Fibroblast of peridontal ligament (primary cell): ENCODE data around the gene C1orf159.

Experiments
- DNase-seq: peaks from one replicate; pipeline ENCODE4 v3.0.0-alpha.2; 2010; ENCODE audit errors: extremely low read depth

C1orf159 gene

DNA sequence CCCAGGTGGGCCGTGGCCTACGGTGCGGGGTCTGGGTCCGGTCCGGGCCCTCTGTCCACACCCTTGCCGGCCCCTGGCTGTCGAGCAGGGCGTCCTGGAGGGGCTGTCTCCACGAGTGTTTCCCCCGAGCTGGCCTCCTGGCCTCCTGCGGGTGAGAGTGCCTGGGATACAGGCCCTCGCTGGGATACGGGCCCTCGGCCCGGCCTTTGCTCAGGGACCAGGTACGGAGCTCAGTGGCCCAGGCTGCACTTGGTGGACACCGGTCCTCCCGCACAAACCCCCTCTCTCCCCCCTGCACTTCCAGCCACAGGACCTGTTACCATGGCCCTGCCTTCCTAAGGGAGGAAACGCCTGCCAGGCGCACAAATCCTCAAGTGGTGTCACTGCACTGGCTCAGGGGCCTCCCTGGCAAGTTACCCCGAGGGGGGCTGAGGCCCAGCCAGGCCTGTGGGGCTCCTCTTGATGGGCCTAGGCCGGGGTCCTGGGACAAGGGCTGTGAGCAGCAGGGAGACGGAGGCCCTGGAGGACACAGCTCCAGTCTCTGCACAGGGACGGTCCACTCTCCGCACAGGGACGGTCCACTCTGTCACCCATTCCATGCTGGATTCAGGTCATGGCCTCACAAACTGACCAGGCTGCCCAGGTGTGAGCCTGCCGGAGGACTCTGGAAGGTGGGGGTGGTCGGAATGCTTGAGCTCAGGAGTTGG is 23.6 kb downstream of the C1orf159 start:
- no peak for DNase-seq

DNA sequence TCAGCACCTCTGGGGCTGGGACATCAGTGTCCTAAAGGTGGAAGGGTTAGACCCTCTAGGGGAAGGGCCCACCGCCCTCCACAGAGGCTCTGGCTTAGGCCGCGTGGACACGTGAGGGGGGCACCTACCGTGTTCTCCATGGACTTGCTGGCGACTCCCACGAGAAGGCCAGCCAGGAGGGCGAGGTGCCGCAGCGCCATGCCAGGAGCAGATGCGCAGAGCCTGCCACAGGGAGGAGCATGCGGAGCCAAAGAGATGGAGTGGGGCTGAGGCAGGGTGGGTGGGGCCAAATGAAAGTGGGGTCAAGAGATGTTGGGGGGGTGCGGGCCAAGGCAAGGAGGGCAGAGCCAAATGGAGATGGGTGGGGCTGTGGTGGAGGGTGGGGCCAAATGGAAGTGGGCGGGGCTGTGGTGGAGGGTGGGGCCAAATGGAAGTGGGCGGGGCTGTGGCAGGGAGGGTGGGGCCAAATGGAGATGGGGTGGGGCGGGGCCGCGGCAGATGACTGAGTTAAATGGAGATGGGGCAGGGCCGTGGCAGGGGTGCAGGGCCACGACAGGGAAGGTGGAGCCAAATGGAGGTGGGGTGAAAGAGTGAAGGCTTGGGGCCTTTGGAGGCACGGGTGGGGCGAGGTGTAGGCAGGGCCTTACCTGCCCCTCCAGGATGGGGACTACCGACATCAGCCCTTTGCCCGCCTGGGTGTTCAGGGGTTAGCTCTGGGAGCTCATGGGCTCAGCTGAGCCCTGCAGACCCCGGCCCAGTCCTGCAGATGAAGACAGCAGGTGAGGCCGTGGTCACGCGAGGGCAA is 24.3 kb downstream of the C1orf159 start:
- no peak for DNase-seq

DNA sequence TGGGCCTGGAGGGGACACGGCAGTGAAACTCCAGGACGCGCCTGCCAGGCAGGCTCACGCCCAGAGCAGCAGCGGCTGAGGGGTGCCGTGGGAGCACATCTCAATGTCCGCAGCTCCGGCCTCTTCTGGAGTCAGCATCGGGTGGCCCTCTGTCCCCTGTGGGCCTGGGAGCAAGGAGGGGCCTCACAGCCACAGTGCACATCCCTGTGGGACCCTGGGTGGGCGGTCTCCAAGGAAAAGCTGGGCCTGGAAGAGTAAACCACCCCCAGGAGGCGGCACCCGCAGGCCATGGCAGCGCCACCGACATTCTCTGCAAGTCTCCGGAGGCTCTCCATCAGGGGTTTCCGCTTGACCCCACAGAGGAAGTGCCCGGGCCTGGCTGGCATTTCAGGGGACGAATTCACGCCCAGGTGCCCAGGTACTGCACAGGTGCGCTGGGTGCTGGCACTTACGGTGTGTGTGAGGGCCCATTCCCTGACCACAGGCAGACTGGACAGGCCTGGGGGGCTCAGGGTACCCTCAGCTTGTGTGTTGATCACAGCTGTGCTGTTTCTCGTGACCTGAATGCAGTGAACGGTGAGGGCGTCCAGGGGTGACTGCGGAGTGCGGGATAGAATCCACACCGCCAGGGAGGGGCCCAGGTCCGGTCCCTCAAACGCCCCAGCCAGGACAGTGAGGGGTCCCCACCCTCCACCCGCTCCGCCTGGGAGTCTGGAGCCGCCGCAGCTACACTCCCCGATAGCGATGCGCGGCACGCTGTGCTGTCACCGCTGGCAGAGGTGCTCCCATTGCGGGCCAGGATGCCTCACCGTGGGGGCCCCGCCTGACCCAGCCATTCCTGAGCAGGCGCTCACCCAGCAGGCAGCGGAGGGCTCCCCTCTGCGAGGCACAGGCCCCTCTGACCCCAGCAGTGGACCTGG is 25.2 kb downstream of the C1orf159 start:
- no peak for DNase-seq

DNA sequence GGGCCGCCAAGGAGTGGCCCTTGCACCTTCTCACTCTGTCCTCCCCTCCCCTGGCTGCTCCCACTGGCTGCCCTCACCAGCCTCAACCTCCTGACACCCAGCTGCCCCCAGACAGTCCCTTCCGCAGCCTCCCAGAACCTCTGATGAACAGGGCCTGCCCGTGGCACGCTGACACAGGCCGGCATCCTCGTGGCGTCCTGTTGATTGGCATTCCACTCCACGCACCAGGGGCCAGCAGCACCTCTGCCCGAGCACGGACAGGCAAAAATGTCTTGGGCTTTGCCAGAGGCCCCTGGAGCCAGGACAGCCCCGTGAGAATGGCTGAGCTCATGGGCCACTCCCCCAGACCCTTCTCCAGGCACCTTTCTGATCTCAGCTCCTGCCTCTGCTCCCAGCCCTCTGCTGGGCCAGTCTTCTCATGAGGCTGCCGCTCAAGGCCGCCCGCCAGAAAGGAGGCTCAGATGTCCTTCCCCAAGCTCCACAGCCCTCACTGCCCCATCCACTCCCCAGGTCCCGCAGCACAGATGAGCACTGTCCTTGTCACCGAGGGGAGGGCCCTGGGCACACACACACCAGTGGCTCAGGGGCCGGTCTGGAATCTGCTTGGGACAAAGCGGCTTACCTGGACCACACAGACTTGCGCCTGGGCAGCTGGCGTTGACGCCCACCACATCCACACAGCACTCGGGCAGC is 26.0 kb downstream of the C1orf159 start:
- no peak for DNase-seq

DNA sequence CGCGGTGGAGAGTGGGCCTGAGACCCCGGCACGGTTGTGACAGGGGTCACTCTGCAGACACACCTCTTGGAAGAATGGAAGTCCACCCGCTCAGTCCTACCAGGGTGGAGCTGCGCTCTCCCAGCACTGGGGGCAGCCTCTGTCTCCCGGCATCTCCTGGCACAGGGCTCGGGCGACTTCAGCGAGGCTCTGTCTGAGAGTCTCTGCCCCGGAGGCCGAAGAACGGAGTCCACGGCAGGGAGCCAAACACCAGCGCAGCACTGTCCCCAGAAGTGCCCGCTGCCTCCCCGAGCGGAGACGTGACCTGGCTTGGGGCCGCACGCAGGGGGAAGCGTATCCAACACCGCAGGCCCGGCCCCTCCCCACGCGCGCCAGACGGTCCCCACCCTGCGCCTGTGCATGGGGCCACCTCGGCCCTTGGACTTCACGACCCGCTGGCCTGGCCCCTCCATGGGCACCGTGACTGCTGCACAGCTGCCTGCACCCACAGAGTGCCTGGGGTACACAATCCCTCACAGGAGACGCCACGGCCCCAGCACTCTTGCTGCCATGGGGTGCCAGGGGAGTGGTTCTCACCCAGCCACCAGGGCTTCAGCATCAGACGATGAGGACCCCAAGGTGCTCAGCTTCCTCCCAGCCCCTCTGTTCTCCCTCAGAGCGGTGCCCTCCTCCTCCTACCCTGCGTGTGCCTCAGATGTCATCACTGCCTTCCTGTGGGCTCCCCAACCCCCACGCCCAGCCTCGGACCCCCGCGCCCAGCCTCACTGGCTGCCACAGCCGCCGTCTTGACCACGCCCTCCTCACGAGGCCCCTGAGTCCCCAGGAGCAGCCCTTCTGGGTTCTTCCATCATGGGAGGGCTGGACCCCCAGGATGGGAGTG is 26.8 kb downstream of the C1orf159 start:
- DNase-seq = no peak

DNA sequence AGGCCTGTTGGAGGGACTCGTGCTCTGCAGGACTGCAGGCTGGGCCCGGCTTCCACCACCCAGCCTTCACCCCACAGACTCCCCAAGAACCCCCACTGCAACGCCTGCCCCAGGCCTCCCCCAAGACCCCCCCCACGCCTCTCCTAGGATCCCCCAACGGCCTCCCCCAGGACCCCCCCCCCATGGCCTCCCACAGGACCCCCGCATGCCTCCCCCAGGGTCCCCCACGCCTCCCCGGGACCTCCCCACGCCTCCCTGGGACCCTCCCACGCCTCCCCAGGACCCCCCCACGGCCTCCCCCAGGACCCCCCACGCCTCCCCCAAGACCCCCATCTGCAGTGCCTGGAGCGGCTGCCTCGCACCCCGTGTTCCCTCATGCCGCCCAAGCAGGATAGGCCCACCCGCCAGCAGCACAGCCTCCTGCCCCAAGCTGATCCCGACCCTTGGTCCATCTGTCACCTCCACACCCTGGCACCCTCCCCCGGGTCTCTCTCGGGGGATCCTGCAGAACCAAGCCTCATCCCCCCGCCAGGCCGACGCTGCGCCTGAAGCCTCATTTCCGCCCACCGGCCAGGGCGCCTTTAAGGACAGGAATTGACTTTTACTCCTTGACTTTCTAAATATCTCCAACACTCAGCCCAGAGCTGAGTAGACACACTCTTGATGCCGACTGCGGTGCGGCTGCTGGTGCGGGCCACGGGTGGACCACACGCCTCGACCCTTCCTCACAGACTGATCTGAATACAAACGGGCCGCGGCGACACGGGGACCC is 27.7 kb downstream of the C1orf159 start:
- no peak for DNase-seq

DNA sequence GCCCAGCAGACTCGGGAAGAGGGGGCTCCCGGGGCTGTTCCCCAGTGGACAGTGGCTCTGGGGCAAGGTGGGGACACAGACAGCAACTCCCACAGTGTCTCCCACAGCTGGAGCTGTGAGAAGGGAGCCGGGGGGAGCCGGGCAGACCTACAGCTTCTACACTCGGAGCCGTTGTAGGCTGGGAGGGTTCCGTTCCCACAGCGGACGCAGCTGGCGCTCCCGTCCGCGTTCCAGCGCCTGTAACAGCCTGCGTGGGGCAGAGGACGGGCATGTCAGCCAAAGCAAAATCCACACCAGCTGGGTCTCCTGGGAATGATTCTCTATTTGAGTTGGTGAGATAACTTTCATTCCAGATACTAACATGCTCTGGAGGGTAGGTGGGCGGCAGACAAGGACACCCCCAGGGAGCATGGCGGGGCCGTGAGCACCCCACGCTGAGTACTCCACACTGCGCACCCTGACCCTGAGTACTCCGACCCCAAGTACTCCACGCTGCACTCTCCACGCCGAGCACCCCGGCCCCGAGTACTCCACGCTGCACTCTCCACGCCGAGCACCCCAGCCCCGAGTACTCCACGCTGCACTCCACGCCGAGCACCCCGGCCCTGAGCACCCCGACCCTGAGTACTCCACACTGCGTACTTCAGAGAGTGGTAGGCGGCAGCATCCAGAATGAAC is 28.4 kb downstream of the C1orf159 start:
- DNase-seq = no peak

DNA sequence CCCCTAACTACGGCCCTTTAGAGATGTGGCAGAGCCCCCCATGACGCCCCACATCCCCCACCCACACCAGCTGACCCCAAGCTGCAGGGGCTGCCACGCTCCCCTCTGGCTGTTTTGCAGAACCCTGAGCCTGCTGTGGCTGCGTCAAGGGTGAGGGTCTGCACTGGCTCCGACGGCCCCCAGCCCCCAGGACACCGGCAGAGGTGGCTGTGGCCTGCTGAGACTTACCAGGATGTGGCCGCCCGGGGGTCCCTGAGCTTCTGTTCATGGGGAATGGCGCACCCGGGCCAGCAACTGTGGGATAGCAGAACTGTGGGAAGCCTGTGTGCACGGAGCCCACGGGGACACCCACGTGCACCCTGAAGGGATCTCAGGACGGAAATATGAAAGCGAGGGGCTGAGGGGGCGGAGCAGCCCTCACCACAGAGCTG is 29.0 kb downstream of the C1orf159 start:
- no peak for DNase-seq

DNA sequence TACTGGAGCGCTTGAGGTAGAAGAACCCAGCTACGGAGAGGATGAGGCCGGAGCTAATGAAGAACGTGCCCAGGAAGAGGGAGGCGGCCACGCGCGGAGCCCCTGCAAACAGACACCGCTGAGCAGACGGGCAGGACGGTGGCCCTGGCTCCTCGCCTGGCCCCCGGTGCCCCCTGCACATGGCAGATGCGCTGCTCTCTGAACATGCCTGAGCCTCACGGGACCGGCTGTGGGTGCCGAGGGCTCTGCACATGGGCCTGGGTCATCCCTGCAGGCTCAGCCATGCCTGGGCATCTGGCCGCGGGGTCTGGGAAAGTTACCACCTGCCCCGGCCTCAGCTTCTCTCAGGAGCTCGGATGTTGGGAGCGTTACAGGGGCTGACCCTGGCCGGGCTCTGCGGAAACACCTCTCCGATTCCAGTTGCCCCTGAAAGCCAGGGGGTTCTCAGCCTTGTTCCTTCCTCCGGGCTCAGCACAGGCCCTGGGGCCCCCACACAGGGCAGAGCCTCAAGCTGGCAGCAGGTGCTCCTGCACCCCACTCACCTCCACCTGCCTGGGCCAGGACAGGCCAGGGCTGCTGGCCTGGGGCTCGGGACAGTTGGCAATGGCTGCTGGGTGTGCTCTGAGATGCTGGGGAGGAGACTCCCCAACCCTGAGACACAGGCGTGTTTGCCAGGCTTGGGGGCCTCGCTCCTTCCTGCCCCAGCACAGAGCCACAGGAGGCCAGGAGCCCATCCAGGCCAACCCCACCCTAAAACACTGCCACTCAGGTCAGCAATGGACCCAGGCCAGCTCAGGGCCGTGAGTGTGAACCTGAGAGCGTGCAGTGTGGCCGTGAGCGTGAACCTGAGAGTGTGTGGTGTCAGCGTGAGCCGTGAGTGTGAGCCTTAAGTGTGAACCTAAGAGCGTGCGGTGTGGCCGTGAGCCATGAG is 29.7 kb downstream of the C1orf159 start:
- no peak for DNase-seq

DNA sequence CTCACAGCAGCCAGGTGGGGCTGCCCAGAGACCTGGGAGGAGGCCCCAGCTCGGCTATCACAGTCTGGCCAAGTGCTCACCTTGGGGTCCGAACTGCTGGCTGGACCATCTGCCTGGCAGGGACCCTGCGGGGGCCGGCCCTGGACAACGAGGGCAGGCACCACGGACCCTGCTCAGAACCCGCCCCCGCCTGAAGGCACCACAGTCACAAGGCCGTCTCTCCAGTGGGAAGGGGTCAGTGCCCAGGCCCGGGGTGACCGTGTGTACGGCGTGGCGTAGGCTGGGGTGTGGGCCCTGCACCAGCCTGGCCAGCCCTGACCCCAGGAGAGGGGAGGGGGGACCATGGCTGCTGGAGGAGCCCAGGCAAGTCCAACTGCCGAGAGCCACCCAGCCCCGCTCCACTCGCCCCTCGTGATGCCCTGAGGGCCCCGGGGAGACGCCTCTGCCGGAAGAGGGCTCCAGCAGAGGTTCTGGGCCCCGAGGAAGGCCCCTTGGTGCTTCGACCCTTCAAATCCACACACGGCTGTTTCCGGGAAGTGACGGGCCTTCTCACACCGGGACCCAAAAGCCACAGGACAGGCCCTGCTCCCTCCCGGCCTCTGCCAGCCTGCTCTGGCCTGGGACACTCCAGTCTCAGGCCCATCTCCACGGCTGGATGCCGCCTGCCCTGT is 30.6 kb downstream of the C1orf159 start:
- DNase-seq = no peak

DNA sequence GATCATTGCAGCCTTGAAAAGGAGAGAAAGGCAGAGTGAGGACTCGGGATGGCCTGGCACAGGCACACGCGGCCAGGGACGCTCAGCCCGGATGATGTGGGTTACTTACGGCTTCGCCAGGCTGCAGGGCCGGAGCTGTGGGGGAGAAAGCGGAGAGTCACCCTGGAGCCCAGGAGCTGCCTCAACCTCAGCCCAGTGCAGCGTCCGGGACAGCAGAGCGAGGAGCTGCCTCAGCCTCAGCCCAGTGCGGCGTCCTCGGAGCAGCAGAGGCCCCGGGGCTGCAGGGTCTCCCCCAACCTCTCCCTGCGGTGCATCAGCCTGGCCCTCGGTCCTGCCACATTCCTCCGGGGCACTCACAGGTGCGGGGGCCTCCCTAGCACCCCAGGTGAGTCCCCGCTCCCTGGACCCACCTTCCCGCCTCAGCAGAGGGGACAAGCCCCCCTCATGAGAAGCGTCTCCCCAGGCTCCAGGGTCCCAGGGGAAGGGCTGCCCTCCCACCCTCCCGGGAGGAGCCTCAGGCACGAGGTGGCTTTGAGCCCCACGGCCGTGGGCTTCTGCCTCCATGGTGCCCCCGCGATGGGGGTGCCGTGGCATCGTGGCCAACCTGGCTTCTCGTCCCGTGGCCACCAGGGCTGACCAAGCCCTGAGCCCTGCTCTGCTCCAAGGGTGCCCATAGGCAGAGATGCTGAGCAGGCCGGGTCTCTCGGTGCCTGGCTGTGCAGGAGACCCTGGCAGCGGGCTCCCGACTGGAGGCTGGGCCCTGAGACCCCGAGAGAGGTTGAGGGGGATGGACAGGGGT is 31.3 kb downstream of the C1orf159 start:
- DNase-seq = no peak

DNA sequence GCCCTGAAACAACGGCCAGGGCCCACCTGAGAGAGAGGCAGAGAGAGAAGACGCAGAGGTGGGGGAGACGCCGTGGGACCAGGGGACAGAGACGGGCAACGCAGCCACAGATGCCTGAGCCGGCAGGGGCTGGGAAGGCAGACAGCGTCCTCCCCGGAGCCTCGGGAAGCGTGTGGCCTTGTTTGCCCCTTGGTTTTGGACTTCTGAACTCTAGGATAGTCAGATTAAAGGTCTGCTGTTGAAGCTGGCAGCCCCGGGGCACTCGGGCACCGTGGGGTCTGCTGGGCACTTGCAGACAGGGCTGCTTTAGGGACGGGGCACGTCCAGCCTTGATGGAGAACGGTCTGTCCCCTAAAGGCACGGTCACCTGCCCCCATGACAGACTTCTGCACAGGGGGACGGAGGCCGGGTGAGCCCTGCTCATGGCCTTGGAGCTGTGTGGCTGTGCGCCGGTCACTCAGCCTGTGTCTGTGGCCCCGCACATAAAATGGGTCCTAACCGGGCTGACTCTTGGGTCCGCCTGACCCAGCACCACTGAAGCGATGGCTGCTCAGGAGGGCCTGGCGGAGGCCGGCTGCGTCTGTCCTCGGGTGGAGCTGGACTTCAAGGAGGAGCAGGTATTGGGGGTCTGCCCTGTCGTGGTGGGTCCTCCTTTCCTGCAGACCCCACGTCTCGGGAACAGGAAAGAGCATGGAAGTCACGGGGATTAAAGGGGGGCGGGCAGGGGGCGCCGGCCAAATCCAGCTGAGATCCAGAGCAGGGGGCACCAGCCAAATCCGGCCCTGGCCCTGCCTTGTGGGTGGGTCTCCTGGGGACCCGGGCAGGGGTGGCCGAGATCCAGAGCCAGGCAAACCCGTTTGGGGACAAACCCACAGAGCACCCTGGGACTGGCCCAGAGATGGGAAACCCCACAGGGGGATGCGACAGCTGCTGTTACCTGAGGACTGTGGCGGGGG is 32.2 kb downstream of the C1orf159 start:
- no peak for DNase-seq

DNA sequence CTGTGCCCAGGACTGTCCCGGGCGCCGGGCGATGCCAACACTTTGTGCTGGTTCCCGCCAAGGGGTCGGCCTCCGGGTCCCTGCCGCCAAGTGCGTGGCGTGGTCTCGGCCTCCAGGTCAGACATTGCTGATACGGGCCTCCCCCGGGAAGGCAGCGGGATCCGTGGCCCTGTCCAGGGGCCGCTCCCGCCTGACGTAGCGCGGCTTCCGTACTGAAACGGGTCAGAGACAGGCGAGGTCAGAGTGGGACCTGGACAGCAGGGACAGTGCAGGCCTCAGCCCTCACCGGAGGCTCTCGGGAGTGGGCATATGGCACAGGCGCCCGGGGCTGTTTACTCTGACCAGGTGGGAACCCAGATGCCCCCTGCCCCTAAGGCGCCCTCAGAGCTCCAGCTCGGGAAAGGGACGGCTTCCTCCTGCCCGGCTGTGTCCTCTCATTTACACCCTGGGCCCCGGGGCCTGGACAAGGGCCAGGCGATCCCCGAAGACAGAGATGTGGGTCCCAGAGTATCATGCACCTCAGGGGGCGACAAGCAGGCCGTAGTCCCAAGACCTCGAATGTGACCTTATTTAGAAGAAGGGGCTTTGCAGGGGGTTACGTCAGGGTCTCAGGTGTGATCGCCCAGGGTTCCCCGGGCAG is 33.0 kb downstream of the C1orf159 start:
- DNase-seq = no peak

DNA sequence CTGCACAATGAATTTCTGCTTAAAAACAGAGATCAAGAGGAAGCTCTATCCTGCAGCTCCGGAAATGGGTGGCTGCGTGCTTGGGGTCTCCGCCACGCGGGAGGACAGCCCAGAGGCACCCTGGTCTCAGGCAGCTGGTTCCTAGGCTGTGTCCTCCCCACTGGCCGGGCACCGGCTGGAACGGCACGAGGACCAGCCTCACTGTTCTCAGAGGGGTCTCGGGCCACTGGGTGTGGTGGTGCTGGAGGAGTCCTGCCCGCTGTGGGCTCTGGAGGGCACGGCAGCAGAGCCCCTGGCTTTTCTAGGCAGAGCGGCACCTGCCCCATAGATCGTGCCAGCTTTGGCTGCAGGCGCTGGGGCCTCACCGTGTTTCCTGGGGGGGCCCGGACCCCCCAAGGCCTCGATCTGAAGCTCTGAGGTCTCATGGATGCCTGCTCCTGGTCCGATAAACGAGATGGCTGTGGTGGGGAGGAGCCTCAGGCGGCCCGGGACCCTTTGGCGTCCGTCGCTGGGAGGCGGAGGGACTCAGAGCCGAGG is 33.6 kb downstream of the C1orf159 start:
- DNase-seq = no peak
